K562 (cell line): Measurements from ENCODE around the gene CHAF1A. TPM values are rescaled to one million over a fixed set of nuclear protein-coding genes. Genes with fewer than 3 reads are reported as not detected.

Source experiments
- ASH1L ChIP-seq: fragments of 450-650 bp; IDR thresholded peaks from 2 replicates; pipeline ENCODE4 v1.6.1; 2018; ENCODE audit warnings: borderline replicate concordance, mild to moderate bottlenecking, low read depth; ENCODE audit not compliant: partially characterized antibody
- CHD2 ChIP-seq: IDR thresholded peaks from 2 replicates; pipeline ENCODE4 v1.6.1; 2011; ENCODE audit warnings: low read depth, low read length
- CREB1 ChIP-seq, 2 experiments: sonication (generic) in 1 of 2; formaldehyde crosslinking in 1 of 2; IDR thresholded peaks; 2 replicates each; pipeline versions ENCODE4 v1.6.1 to v1.8.0; 2012 to 2022; ENCODE audit warnings: inconsistent platforms in 1 of 2, mild to moderate bottlenecking in 1 of 2, missing genetic modification reagents in 1 of 2, moderate library complexity in 1 of 2
- CTCFL ChIP-seq: IDR thresholded peaks from 2 replicates; pipeline ENCODE4 v1.6.1; 2011; ENCODE audit warnings: borderline replicate concordance, low read depth, mild to moderate bottlenecking, moderate library complexity, low read length; ENCODE audit not compliant: insufficient read depth, poor library complexity, severe bottlenecking
- E2F8 ChIP-seq: fragments of 450-650 bp; IDR thresholded peaks from 2 replicates; pipeline ENCODE4 v1.7.1; 2018; ENCODE audit warnings: mild to moderate bottlenecking, low read depth; ENCODE audit not compliant: partially characterized antibody
- HSF4 ChIP-seq: fragments of 250-450 bp; sonication (Bioruptor Pico); IDR thresholded peaks from 2 replicates; pipeline ENCODE4 v2.1.2; 2022; ENCODE audit warnings: mild to moderate bottlenecking, moderate library complexity, borderline replicate concordance
- KDM5B ChIP-seq: fragments of 200-600 bp; sonication (generic); IDR thresholded peaks from 2 replicates; pipeline ENCODE4 v1.6.1; 2012; ENCODE audit warnings: low read depth, mild to moderate bottlenecking, moderate library complexity, low read length, control low read depth, inconsistent platforms; ENCODE audit not compliant: insufficient replicate concordance
- MEF2D ChIP-seq: conservative IDR thresholded peaks from 2 replicates; pipeline ENCODE4 v1.6.1; 2016; ENCODE audit warnings: low read depth, missing genetic modification characterization, missing compliant biosample characterization
- MNT ChIP-seq, 2 experiments: fragments of 450-650 bp; conservative IDR thresholded peaks; 2 replicates each; pipeline ENCODE4 v1.6.1; 2017; ENCODE audit warnings: mild to moderate bottlenecking in 2 of 2, moderate library complexity in 2 of 2
- NEUROD1 ChIP-seq: fragments of 150-350 bp; IDR thresholded peaks from 2 replicates; pipeline ENCODE4 v1.6.1; 2014; ENCODE audit warnings: borderline replicate concordance, low read length, low read depth; ENCODE audit not compliant: partially characterized antibody
- POLR2AphosphoS5 ChIP-seq: IDR thresholded peaks from 2 replicates; pipeline ENCODE4 v1.6.1; 2011; ENCODE audit warnings: mild to moderate bottlenecking, low read depth, low read length, moderate library complexity; ENCODE audit not compliant: control insufficient read depth, insufficient read depth
- PTRF ChIP-seq: fragments of 450-650 bp; IDR thresholded peaks from 2 replicates; pipeline ENCODE4 v1.6.1; 2016; ENCODE audit warnings: mild to moderate bottlenecking, missing genetic modification characterization, missing compliant biosample characterization
- SRF ChIP-seq, 2 experiments: fragments of 250-450, 450-650 bp in 1 of 2; sonication (Bioruptor Pico) in 1 of 2; sonication (generic) in 1 of 2; formaldehyde crosslinking; IDR thresholded peaks; 2 replicates each; pipeline versions ENCODE4 v1.5.0 to v1.5.1; 2020 to 2022; ENCODE audit warnings: mild to moderate bottlenecking in 1 of 2, missing genetic modification reagents in 1 of 2
- TAF1 ChIP-seq: IDR thresholded peaks from 2 replicates; pipeline ENCODE4 v1.6.1; 2011; ENCODE audit warnings: mild to moderate bottlenecking, low read length, moderate library complexity; ENCODE audit not compliant: insufficient read depth, control insufficient read depth, severe bottlenecking; ENCODE audit errors: extremely low read depth
- TAF9B ChIP-seq: fragments of 450-650 bp; IDR thresholded peaks from 2 replicates; pipeline ENCODE4 v1.6.1; 2018; ENCODE audit warnings: mild to moderate bottlenecking; ENCODE audit not compliant: partially characterized antibody
- TOE1 ChIP-seq, 2 experiments: fragments of 450-650 bp in 1 of 2; sonication (generic) in 1 of 2; formaldehyde crosslinking in 1 of 2; IDR thresholded peaks; 2 replicates each; pipeline versions ENCODE4 v1.7.1 to v1.8.0; 2016 to 2022; ENCODE audit warnings: borderline replicate concordance in 2 of 2, mild to moderate bottlenecking in 2 of 2, antibody characterized with exemption in 1 of 2, inconsistent platforms in 1 of 2, low read depth in 1 of 2, missing genetic modification reagents in 1 of 2, moderate library complexity in 1 of 2
- ZC3H4 ChIP-seq: sonication (generic); formaldehyde crosslinking; IDR thresholded peaks from 2 replicates; pipeline ENCODE4 v1.9.0; 2021; ENCODE audit warnings: missing genetic modification reagents, borderline replicate concordance
- ZNF134 ChIP-seq: fragments of 250-450 bp; sonication (Bioruptor Pico); conservative IDR thresholded peaks from 2 replicates; pipeline ENCODE4 v1.4.0; 2020
- ZNF436 ChIP-seq: fragments of 250-450, 450-650 bp; sonication (Bioruptor Pico); formaldehyde crosslinking; IDR thresholded peaks from 2 replicates; pipeline ENCODE4 v1.7.0; 2020; ENCODE audit warnings: mild to moderate bottlenecking
- polyA plus RNA-seq, 8 experiments: library from polyadenylated mRNA; depleted of rRNA in 4 of 8; stranded (reverse) in 5 of 8; unstranded in 3 of 8; fragments of >200 nt; fragmentation: Nextera tagmentation in 2 of 8; fragmentation: Illumina TruSeq in 1 of 8; extraction: Ambion mirVana in 2 of 8; extraction: Trizol in 1 of 8; gene quantifications; 2 replicates each; pipeline versions ENCODE4 v1.2.1 to v1.2.3, GENCODE V29; 2011 to 2014; ENCODE audit warnings: inconsistent platforms in 1 of 8, missing spikeins in 1 of 8
- total RNA-seq, 7 experiments: library from RNA; depleted of rRNA in 6 of 7; stranded (reverse); fragments of >200 nt in 6 of 7; fragmentation: Illumina TruSeq in 2 of 7; extraction: Trizol in 2 of 7; gene quantifications; 2 replicates each; pipeline versions ENCODE4 v1.2.1 to v1.2.3, GENCODE V29; 2011 to 2021; ENCODE audit warnings: low replicate concordance in 1 of 7

The CHAF1A gene
- total and polyA plus RNA-seq, 9 of the 15 experiments (the other 6 are each of a cell fraction or from before 2014, with no cell fraction given), result 1.6 to 86.9 (median 45.2) TPM

- TF ChIP-seq CTCFL, result no peak
- TF ChIP-seq MNT (conservative IDR thresholded peaks at IDR 0.05), result peak; percentile 96
- no peak for TF ChIP-seq ZNF436 (CRISPR knock-in tag)
- no peak for TF ChIP-seq ZC3H4 (CRISPR knock-in tag)
- peak; percentile 91 for TF ChIP-seq CHD2
- TF ChIP-seq HSF4 (CRISPR knock-in tag), result no peak
- TF ChIP-seq TAF1, result peak; percentile 43
- TF ChIP-seq MEF2D (tag), result no peak
- TF ChIP-seq TOE1 (IDR thresholded peaks at IDR 0.05; ENCODE audit: borderline replicate concordance), result no peak
- no peak for TF ChIP-seq TOE1 (CRISPR knock-in tag; IDR thresholded peaks at IDR 0.05; ENCODE audit: borderline replicate concordance, low read depth)
- TF ChIP-seq POLR2AphosphoS5, result peak; percentile 82
- peak in 1 of 2 experiments; percentile 77; a peak in 2 of 4 replicates for TF ChIP-seq SRF (CRISPR knock-in tag; IDR thresholded peaks at IDR 0.05)
- TF ChIP-seq NEUROD1, result peak; percentile 99
- no peak for TF ChIP-seq PTRF (tag)
- no peak for TF ChIP-seq KDM5B
- TF ChIP-seq ASH1L, result peak; percentile 98
- no peak for TF ChIP-seq ZNF134
- TF ChIP-seq CREB1 (IDR thresholded peaks at IDR 0.05), result no peak; the same call in 1 of the 2 replicates
- TF ChIP-seq CREB1 (CRISPR knock-in tag; IDR thresholded peaks at IDR 0.05), result peak; percentile 80
- peak; percentile 79 for TF ChIP-seq E2F8
- TF ChIP-seq TAF9B, result no peak
These were observed 69.1 kb downstream of the CHAF1A start (continued) for GRCh38 chr19:4471403-4472173.
